ENCODE data around the gene MED9.

The MED9 gene

DNA sequence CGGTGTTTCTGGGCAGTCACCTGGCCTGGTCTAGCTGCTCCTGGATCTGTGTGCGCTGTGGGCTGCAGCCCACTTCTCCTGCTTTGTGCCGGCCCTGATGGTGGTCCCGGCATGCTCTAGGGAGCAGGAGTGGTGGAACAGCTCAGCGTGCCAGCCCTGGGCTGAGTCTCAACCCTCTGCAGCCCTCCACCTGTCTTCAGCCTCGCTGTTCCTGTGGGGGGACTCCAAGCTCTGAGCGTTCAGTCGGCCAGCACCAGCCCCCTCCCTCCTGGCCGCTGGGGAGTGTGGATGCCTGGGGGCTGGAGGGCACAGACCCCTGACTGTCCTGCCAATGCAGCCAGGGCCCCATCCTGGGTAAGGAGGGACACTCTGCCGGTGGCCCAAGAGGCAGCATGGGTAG is 43.1 kb downstream of the MED9 start:
- TF ChIP-seq CTCF (IDR thresholded peaks at IDR 0.05) (no peak), ZFX (IDR thresholded peaks at IDR 0.05; ENCODE audit: borderline replicate concordance) (no peak)
- no peak overlapping the region for H3K27ac ChIP-seq

DNA sequence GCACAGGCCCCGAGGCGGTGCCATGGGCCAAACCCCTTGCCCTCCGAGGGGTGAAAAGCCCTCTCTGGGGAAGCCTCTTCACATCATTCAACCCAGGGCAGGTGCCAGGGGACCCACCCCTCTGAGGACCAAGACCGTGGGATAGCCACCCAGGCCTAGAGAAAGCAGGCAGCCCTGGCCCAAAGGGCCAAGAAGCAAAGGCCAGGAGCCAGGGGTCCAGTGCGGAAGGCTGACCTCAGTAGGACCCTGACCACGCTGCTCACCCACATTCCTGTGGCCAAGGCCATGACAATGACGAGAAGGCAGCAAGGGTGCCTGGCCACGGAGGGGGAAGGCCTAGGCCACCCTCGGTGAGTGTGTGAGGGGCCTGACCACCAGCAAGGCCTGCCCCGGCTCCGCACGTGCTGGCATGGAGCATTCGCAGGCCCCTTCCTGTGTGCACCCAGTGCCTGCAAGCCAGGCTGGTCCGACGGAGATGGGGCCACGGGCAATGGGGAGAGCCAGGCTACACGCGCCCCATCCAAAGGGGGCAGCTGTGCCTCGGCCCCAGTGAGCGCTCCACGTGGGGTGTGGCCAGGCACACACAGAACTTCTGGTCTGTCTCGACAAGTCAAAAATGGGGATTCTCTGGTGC is 43.9 kb downstream of the MED9 start:
- no peak for TF ChIP-seq ZFX (IDR thresholded peaks at IDR 0.05; ENCODE audit: borderline replicate concordance)
- TF ChIP-seq CTCF (IDR thresholded peaks at IDR 0.05), result no peak
- H3K27ac ChIP-seq, result no peak overlapping the region

DNA sequence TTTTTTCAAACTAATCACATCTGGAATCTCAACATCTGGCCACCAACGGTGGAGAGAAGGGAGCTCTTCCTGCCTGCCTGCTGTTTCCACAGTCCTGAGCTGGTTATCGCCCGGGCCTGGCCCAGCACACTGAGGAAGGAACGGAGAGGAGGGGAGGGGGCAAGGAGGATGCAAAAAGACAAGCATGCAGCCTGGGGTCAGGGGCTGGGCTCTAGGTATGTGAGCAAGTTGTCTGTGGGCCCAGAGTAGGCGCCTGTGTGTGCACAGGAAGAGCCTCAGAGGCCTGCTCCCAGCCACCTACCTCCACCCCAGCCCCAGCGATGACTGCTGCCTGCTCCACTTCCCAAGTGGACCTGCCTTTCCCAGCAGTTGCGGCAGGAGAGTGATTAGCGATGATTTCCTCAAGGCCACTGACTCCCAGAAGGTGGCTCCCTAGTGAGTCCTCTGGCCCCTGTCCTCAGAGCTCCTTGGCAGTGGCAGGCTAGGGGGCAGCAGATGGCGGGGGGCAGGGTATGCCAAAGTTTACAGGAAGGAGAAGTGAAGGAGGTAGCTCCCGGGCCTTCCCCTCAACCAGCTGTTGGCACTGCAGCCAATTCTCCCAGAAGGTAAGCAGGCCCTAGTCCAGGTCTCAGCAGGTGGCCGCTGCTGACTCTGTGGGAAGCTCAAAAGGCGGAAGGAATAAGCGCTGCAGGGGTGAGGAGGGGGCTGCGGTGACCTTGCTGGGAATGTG is 46.4 kb downstream of the MED9 start:
- no peak for TF ChIP-seq ZFX (IDR thresholded peaks at IDR 0.05; ENCODE audit: borderline replicate concordance)
- no peak for TF ChIP-seq CTCF (IDR thresholded peaks at IDR 0.05)
- H3K27ac ChIP-seq, result no peak overlapping the region

GRCh38 chr17:17523731-17524490 is 47.1 kb downstream of the MED9 start:
- H3K27ac ChIP-seq, result no peak overlapping the region
- TF ChIP-seq ZFX (IDR thresholded peaks at IDR 0.05; ENCODE audit: borderline replicate concordance) (no peak), CTCF (IDR thresholded peaks at IDR 0.05) (no peak)

- TF ChIP-seq CTCF (IDR thresholded peaks at IDR 0.05), result no peak
- no peak for TF ChIP-seq ZFX (IDR thresholded peaks at IDR 0.05; ENCODE audit: borderline replicate concordance)
- no peak overlapping the region for H3K27ac ChIP-seq
Measured at GRCh38 chr17:17525311-17525710, 48.5 kb downstream of the MED9 start.

GRCh38 chr17:17525956-17526355 is 49.2 kb downstream of the MED9 start:
- no peak overlapping the region for H3K27ac ChIP-seq
- TF ChIP-seq CTCF (IDR thresholded peaks at IDR 0.05) (no peak), ZFX (IDR thresholded peaks at IDR 0.05; ENCODE audit: borderline replicate concordance) (no peak)

DNA sequence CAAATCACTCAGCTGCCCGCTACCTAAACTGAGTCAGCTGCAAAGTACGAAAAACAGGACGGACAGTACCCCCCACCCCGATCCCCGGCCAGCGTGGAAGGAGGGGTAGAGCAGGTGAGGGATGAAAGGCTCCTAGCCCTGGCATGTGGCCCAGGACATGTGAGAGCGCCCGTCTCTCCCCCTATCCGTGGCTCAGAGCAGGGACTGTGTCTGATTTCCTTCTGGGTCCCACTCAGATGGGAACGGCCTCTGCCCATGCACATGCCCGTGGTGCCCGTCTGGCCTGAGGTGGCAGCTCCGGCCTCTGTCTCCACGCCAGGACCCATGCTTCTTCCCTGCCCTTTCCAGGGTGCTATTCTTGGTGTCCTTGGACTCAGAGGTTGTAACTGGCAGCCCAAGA is 49.6 kb downstream of the MED9 start:
- no peak overlapping the region for H3K27ac ChIP-seq
- TF ChIP-seq CTCF (IDR thresholded peaks at IDR 0.05) (no peak), ZFX (IDR thresholded peaks at IDR 0.05; ENCODE audit: borderline replicate concordance) (no peak)
